DOHH2 (cell line): ENCODE results near the gene SLCO3A1.
"Not testable (repeated sequence)": the region's sequence is repeated elsewhere in the genome, so short reads cannot be mapped to it uniquely, and the experiment has no call there.

Experiments used
- CTCF ChIP-seq: fragments of 200-600 bp; sonication (generic); IDR thresholded peaks from one replicate; pipeline ENCODE4 v1.5.1; 2014; ENCODE audit warnings: antibody characterized with exemption, mild to moderate bottlenecking, low read depth, low read length; ENCODE audit not compliant: poor library complexity, severe bottlenecking
- EZH2phosphoT487 ChIP-seq: fragments of 200-600 bp; sonication (generic); IDR thresholded peaks from 2 replicates; pipeline ENCODE4 v1.6.1; 2017; ENCODE audit warnings: borderline replicate concordance, mild to moderate bottlenecking, antibody characterized with exemption, low read length, moderate library complexity, mixed read lengths

- TF ChIP-seq CTCF, EZH2phosphoT487: not testable (repeated sequence)
These were observed 354.1 kb downstream of the SLCO3A1 start for GRCh38 chr15:92207601-92208000.
